ENCODE results near the gene FBXW8.

Gene FBXW8

GRCh38 chr12:116990329-116990728, 79.6 kb downstream of the FBXW8 start:
- TF ChIP-seq CTCF (IDR thresholded peaks at IDR 0.05; ENCODE audit: low read depth, low read length, poor library complexity, severe bottlenecking) (no peak), EZH2phosphoT487 (IDR thresholded peaks at IDR 0.05; ENCODE audit: borderline replicate concordance, low read length) (no peak)
- Histone ChIP-seq H3K27ac (ENCODE audit: low read depth, low read length) (no peak overlapping the region), H3K9me3 (ENCODE audit: control insufficient read depth, insufficient read depth, low read length) (no peaks in the 10 kb centered on the region), H4K20me1 (ENCODE audit: control insufficient read depth, insufficient read depth, low read depth, low read length) (no peaks in the 10 kb centered on the region), H3F3A (ENCODE audit: control insufficient read depth, insufficient read depth) (no peaks in the 10 kb centered on the region), H3K9me2 (replicated peaks; ENCODE audit: control insufficient read depth, low read length) (no peaks in the 10 kb centered on the region), H3K36me3 (ENCODE audit: control insufficient read depth, low read length) (peaks cover 72% of the 10 kb centered on the region), H3K27me3 (ENCODE audit: control insufficient read depth, low read length) (no peaks in the 10 kb centered on the region), H3K4me3 (ENCODE audit: low read length) (no peak overlapping the region), H3K79me2 (ENCODE audit: control insufficient read depth, low read length) (peaks cover 10% of the 10 kb centered on the region; the same call in 1 of the 2 replicates), H3K4me2 (ENCODE audit: low read length) (no peak overlapping the region), H3K4me1 (ENCODE audit: control insufficient read depth, low read length) (no peaks in the 10 kb centered on the region)

GRCh38 chr12:116990971-116991966, 80.5 kb downstream of the FBXW8 start:
- H3K9me3 ChIP-seq (ENCODE audit: control insufficient read depth, insufficient read depth, low read length), result no peaks in the 10 kb centered on the region
- H3K36me3 ChIP-seq (ENCODE audit: control insufficient read depth, low read length), result peaks cover 74% of the 10 kb centered on the region
- H3K79me2 ChIP-seq (ENCODE audit: control insufficient read depth, low read length), result 0 out of 2 replicates have a peak, but pooled peaks cover 6% of the 10 kb centered on the region
- H4K20me1 ChIP-seq (ENCODE audit: control insufficient read depth, insufficient read depth, low read depth, low read length), result no peaks in the 10 kb centered on the region
- H3K27me3 ChIP-seq (ENCODE audit: control insufficient read depth, low read length), result no peaks in the 10 kb centered on the region
- TF ChIP-seq EZH2phosphoT487 (IDR thresholded peaks at IDR 0.05; ENCODE audit: borderline replicate concordance, low read length) (no peak), CTCF (IDR thresholded peaks at IDR 0.05; ENCODE audit: low read depth, low read length, poor library complexity, severe bottlenecking) (no peak)
- H3K4me3 ChIP-seq (ENCODE audit: low read length), result no peak overlapping the region
- no peak overlapping the region for H3K4me2 ChIP-seq (ENCODE audit: low read length)
- H3K27ac ChIP-seq (ENCODE audit: low read depth, low read length), result no peak overlapping the region
- H3K4me1 ChIP-seq (ENCODE audit: control insufficient read depth, low read length), result no peaks in the 10 kb centered on the region
- no peaks in the 10 kb centered on the region for H3K9me2 ChIP-seq (replicated peaks; ENCODE audit: control insufficient read depth, low read length)
- H3F3A ChIP-seq (ENCODE audit: control insufficient read depth, insufficient read depth), result no peaks in the 10 kb centered on the region

GRCh38 chr12:116996093-116996492, 85.3 kb downstream of the FBXW8 start:
- H3K4me1 ChIP-seq (ENCODE audit: control insufficient read depth, low read length), result peaks cover 22% of the 10 kb centered on the region
- TF ChIP-seq CTCF (IDR thresholded peaks at IDR 0.05; ENCODE audit: low read depth, low read length, poor library complexity, severe bottlenecking), result no peak
- TF ChIP-seq EZH2phosphoT487 (IDR thresholded peaks at IDR 0.05; ENCODE audit: borderline replicate concordance, low read length), result no peak
- no peak overlapping the region for H3K27ac ChIP-seq (ENCODE audit: low read depth, low read length)
- H3K4me3 ChIP-seq (ENCODE audit: low read length), result no peak overlapping the region
- H3K9me3 ChIP-seq (ENCODE audit: control insufficient read depth, insufficient read depth, low read length), result no peaks in the 10 kb centered on the region
- no peaks in the 10 kb centered on the region for H3K9me2 ChIP-seq (replicated peaks; ENCODE audit: control insufficient read depth, low read length)
- H3K27me3 ChIP-seq (ENCODE audit: control insufficient read depth, low read length), result no peaks in the 10 kb centered on the region
- peaks cover 13% of the 10 kb centered on the region for H3K79me2 ChIP-seq (ENCODE audit: control insufficient read depth, low read length)
- no peaks in the 10 kb centered on the region for H4K20me1 ChIP-seq (ENCODE audit: control insufficient read depth, insufficient read depth, low read depth, low read length)
- H3F3A ChIP-seq (ENCODE audit: control insufficient read depth, insufficient read depth), result no peaks in the 10 kb centered on the region
- H3K36me3 ChIP-seq (ENCODE audit: control insufficient read depth, low read length), result peaks cover 51% of the 10 kb centered on the region
- H3K4me2 ChIP-seq (ENCODE audit: low read length), result no peak overlapping the region
